Measurements from ENCODE around the gene CNN3. TPM values are rescaled to one million over a fixed set of nuclear protein-coding genes. Genes with fewer than 3 reads are reported as not detected.
"Not testable (repeated sequence)": the region's sequence is repeated elsewhere in the genome, so short reads cannot be mapped to it uniquely, and the experiment has no call there.

Gene CNN3
- total RNA-seq, 1 donor from 2014 or later, result 357 TPM

- DNase-seq (ENCODE audit: low spot score), result peak; percentile 66
Observed at GRCh38 chr1:94949681-94950661, 23.1 kb upstream of the CNN3 start.

- peak; percentile 85 for DNase-seq (ENCODE audit: low spot score)
Observed at GRCh38 chr1:94947437-94947836, 20.5 kb upstream of the CNN3 start.

GRCh38 chr1:94946886-94947285 lies 20.0 kb upstream of the CNN3 start:
- peak; percentile 90 for DNase-seq (ENCODE audit: low spot score)

- DNase-seq (ENCODE audit: low spot score), result no peak
Observed at GRCh38 chr1:94942171-94943128, 15.5 kb upstream of the CNN3 start.

- not testable (repeated sequence) for DNase-seq (ENCODE audit: low spot score)
Observed at GRCh38 chr1:94941480-94941879, 14.6 kb upstream of the CNN3 start.

GRCh38 chr1:94940738-94941137 lies 13.8 kb upstream of the CNN3 start:
- DNase-seq (ENCODE audit: low spot score), result no peak

- no peak for DNase-seq (ENCODE audit: low spot score)
Observed at GRCh38 chr1:94937820-94938219, 10.9 kb upstream of the CNN3 start.

GRCh38 chr1:94936861-94937620 lies 10.1 kb upstream of the CNN3 start:
- peak; percentile 66 for DNase-seq (ENCODE audit: low spot score)

- no peak for DNase-seq (ENCODE audit: low spot score)
Observed at GRCh38 chr1:94935476-94935875, 8.6 kb upstream of the CNN3 start.

- no peak for DNase-seq (ENCODE audit: low spot score)
Observed at GRCh38 chr1:94935034-94935433, 8.1 kb upstream of the CNN3 start.

- DNase-seq (ENCODE audit: low spot score), result no peak
Observed at GRCh38 chr1:94934551-94934950, 7.6 kb upstream of the CNN3 start.

- no peak for DNase-seq (ENCODE audit: low spot score)
Observed at GRCh38 chr1:94931254-94931841, 4.4 kb upstream of the CNN3 start.

- no peak for DNase-seq (ENCODE audit: low spot score)
Observed at GRCh38 chr1:94929351-94930217, 2.7 kb upstream of the CNN3 start.

- DNase-seq (ENCODE audit: low spot score), result no peak
Observed at GRCh38 chr1:94928293-94928939, 1.5 kb upstream of the CNN3 start.

GRCh38 chr1:94927405-94928175 lies 680 bp upstream of the CNN3 start:
- peak; percentile 77 for DNase-seq (ENCODE audit: low spot score)

GRCh38 chr1:94926126-94926914 lies 590 bp downstream of the CNN3 start:
- peak; percentile 67 for DNase-seq (ENCODE audit: low spot score)

GRCh38 chr1:94925561-94926125 lies 1.3 kb downstream of the CNN3 start:
- peak; percentile 95 for DNase-seq (ENCODE audit: low spot score)

Measured in umbilical cord (tissue), 2 donors.